ENCODE data around the gene RCHY1. TPM values are rescaled to one million over a fixed set of nuclear protein-coding genes. Genes with fewer than 3 reads are reported as not detected.

Gene RCHY1
- total RNA-seq: 30.2 TPM
- long read RNA-seq, full-length matches to known transcripts: 53 of 57 reads
- long read RNA-seq, partial matches to known transcripts: 0 of 57 reads
- long read RNA-seq, other reads (novel, unspliced or antisense): 4 of 57 reads

- Histone ChIP-seq H3K4me3 (peak within 1 kb of the TSS; percentile 84), H3K9me3 (no peaks in the 10 kb centered on the region), H3K4me1 (peaks cover 42% of the 10 kb centered on the region), H3K27me3 (no peaks in the 10 kb centered on the region), H3K27ac (peak within 1 kb of the TSS; percentile 97), H3K36me3 (peaks cover 28% of the 10 kb centered on the region)
- DNase-seq: peak; percentile 98
- intact Hi-C loops (cut with DNase I): no loop called here
- ATAC-seq: peak; percentile 98
- TF ChIP-seq CTCF (IDR thresholded peaks at IDR 0.05): no peak
Measured at GRCh38 chr4:75514131-75514948, at the start of gene RCHY1, which contains the start of gene THAP6. Gene RCHY1 (minus strand): TSS chr4:75514403. CDS start chr4:75514286, 117 bp downstream. Gene THAP6 (plus strand): TSS chr4:75514473. CDS start chr4:75515453, 980 bp downstream.

DNA sequence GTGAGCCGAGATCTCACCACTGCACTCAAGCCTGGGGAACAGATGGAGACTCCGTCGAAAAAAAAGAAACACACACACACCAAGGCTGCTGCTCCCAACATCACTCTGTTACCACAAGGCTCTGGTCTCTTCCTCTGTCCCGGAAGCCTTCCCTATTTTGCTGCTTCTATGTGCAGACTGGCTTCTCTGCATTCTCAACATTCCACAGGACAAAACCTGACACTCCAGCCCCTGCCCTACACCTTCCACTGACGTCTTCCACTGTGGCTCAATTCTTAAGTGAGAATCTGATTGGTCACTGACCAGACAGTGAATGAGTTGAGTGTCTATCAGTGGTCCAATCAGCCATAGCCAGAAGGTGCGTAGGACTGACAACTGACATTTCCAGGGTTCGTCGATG lies 47.6 kb upstream of the RCHY1 start:
- no peak for TF ChIP-seq CTCF (IDR thresholded peaks at IDR 0.05)
- H3K27me3 ChIP-seq: no peaks in the 10 kb centered on the region
- ATAC-seq (peak; percentile 91), DNase-seq (no peak)
- H3K9me3 ChIP-seq: no peaks in the 10 kb centered on the region
- intact Hi-C loops (cut with DNase I): no loop called here
- no peak overlapping the region for H3K27ac ChIP-seq
- peaks cover 7% of the 10 kb centered on the region for H3K4me1 ChIP-seq
- no peak overlapping the region for H3K4me3 ChIP-seq
- H3K36me3 ChIP-seq: no peaks in the 10 kb centered on the region

DNA sequence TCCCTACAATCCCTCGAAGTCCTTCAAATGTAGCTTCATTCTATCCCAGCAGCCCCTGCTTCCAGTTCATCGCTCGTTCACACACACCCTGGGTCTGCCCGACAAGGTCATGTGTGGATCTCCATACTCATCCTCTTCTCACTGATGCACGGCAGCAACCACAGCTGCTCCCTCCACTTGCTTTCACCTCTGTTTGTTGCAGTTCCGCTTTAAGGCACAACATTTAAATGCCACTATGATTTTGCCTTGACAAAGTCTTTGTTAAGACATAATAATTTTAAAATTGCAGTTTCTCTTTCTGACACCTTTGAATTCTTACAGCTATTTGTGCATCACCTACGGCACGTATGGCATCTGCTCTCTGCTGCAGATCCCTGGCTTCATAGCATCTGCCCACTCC lies 43.5 kb upstream of the RCHY1 start:
- H3K27me3 ChIP-seq: no peaks in the 10 kb centered on the region
- no peaks in the 10 kb centered on the region for H3K36me3 ChIP-seq
- no peaks in the 10 kb centered on the region for H3K9me3 ChIP-seq
- no peak for TF ChIP-seq CTCF (IDR thresholded peaks at IDR 0.05)
- H3K4me1 ChIP-seq: peaks cover 3% of the 10 kb centered on the region
- H3K4me3 ChIP-seq: no peak overlapping the region
- ATAC-seq (no peak), DNase-seq (no peak)
- intact Hi-C loops (cut with DNase I): no loop called here
- no peak overlapping the region for H3K27ac ChIP-seq

GRCh38 chr4:75555294-75556164 lies 41.3 kb upstream of the RCHY1 start, which contains the start of gene ODAPH:
Gene ODAPH (plus strand): TSS chr4:75556066. CDS start chr4:75556083, 17 bp downstream.
- intact Hi-C loops (cut with DNase I): no loop called here
- Histone ChIP-seq H3K27ac (no peak within 1 kb of the TSS), H3K27me3 (no peaks in the 10 kb centered on the region), H3K36me3 (no peaks in the 10 kb centered on the region), H3K9me3 (no peaks in the 10 kb centered on the region), H3K4me3 (no peak within 1 kb of the TSS), H3K4me1 (peaks cover 3% of the 10 kb centered on the region)
- no peak for TF ChIP-seq CTCF (IDR thresholded peaks at IDR 0.05)
- DNase-seq (no peak), ATAC-seq (no peak)

DNA sequence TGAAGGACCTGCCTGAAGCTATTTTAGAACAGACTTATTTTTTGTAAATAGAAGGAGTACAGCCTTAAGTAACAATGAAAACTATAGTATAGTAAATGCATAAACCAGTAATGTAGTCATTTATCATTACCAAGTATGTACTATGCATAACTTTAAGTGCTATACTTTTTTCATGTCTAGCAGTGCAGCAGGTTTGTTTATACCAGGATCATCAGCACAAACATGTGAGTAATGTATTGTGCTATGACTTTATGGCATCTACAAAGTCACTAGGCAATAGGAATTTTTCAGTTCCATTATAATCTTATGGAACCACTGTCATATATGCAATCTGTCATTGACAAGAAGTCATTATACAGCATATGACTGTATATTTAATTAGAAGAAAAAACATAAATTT lies 38.2 kb upstream of the RCHY1 start:
- Histone ChIP-seq H3K9me3 (no peaks in the 10 kb centered on the region), H3K27me3 (no peaks in the 10 kb centered on the region), H3K4me3 (no peak overlapping the region), H3K36me3 (no peaks in the 10 kb centered on the region), H3K27ac (no peak overlapping the region), H3K4me1 (no peaks in the 10 kb centered on the region)
- ATAC-seq: no peak
- no peak for TF ChIP-seq CTCF (IDR thresholded peaks at IDR 0.05)
- intact Hi-C loops (cut with DNase I): no loop called here
- DNase-seq: no peak

Measured in upper lobe of right lung (tissue), 1 donor.